ENCODE measurements around the gene ACTR6. TPM values are rescaled to one million over a fixed set of nuclear protein-coding genes. Genes with fewer than 3 reads are reported as not detected.

ACTR6 gene
- total and polyA plus RNA-seq, 9 of the 15 experiments (the other 6 are each of a cell fraction or from before 2014, with no cell fraction given) = 26.1 to 109 (median 70.9) TPM

GRCh38 chr12:100214518-100214917, 13.9 kb downstream of the ACTR6 start:
- no TSS peak for BruUV-seq (replicated peaks)
- no peak overlapping the region for H3K9ac ChIP-seq (ENCODE audit: insufficient read depth in 1 of 2, low read depth in 2 of 2, low read length in 2 of 2)
- no peak overlapping the region for H3K4me2 ChIP-seq (ENCODE audit: insufficient read depth, low read length)
- FAIRE-seq = no peak
- no peak for TF ChIP-seq LCOR (CRISPR knock-in tag; IDR thresholded peaks at IDR 0.05)
- no peak for TF ChIP-seq MLX (CRISPR knock-in tag; conservative IDR thresholded peaks at IDR 0.05)
- TF ChIP-seq CHD1 (IDR thresholded peaks at IDR 0.05; ENCODE audit: low read length) = no peak
- TF ChIP-seq TCF3 (CRISPR knock-in tag; IDR thresholded peaks at IDR 0.05) = no peak
- no peak for TF ChIP-seq ADNP (tag; IDR thresholded peaks at IDR 0.05)
- TF ChIP-seq ZNF785 (CRISPR knock-in tag; IDR thresholded peaks at IDR 0.05) = no peak
- TF ChIP-seq ELF4 (CRISPR knock-in tag; IDR thresholded peaks at IDR 0.05) = no peak
- no peak for TF ChIP-seq RREB1 (CRISPR knock-in tag; IDR thresholded peaks at IDR 0.05)
- no peak for TF ChIP-seq KLF6 (CRISPR knock-in tag; IDR thresholded peaks at IDR 0.05; ENCODE audit: borderline replicate concordance)
- no peak for TF ChIP-seq CBX2 (IDR thresholded peaks at IDR 0.05; ENCODE audit: insufficient read depth, low read length, poor library complexity, severe bottlenecking)
- TF ChIP-seq TBP (optimal IDR thresholded peaks at IDR 0.05; ENCODE audit: low read depth, low read length) = no peak
- no peak overlapping the region for H3K27ac ChIP-seq (ENCODE audit: extremely low read depth, low read depth, low read length)
- no peak overlapping the region for H2AFZ ChIP-seq (ENCODE audit: low read depth, low read length)
- intact Hi-C loops (cut with micrococcal nuclease) (no loop called here), in situ Hi-C loops (cut with MboI) (no loop called here)
- H3K79me2 ChIP-seq (ENCODE audit: control insufficient read depth, insufficient read depth, low read length) = no peaks in the 10 kb centered on the region
- no peak overlapping the region for H3K4me3 ChIP-seq
- no peak for ATAC-seq
- H3K4me1 ChIP-seq (replicated peaks in 1 of 2; ENCODE audit: control insufficient read depth in 2 of 2, insufficient read depth in 2 of 2, low read length in 2 of 2) = no peaks in the 10 kb centered on the region
- no peak for DNase-seq (ENCODE audit: extremely low read depth in 1 of 4, low spot score in 3 of 4)
- CTCF ChIA-PET (ENCODE audit: low intra/inter-chr PET ratio) = no interaction called here
- H3K9me1 ChIP-seq (ENCODE audit: control insufficient read depth, insufficient read depth, low read length) = no peaks in the 10 kb centered on the region
- H3K36me3 ChIP-seq (ENCODE audit: control insufficient read depth, insufficient read depth, low read length) = peaks cover 89% of the 10 kb centered on the region
- no peaks in the 10 kb centered on the region for H3K9me3 ChIP-seq (replicated peaks; ENCODE audit: control insufficient read depth, insufficient read depth, low read depth, low read length)
- POLR2A ChIA-PET = interaction anchor here (0.7 to 1.2 kb wide), 4 partner anchors 9 to 137 kb away, joined by 3 to 4 read pairs (median 3); no protein-coding TSS in a partner anchor
- WGBS (ENCODE audit: insufficient coverage, low coverage, missing lambda C conversion rate) = 94% methylated on average over 2 of the region's 2 CpGs
- no peaks in the 10 kb centered on the region for H4K20me1 ChIP-seq (replicated peaks; ENCODE audit: control insufficient read depth, insufficient read depth, low read length)
- H3K27me3 ChIP-seq (ENCODE audit: control insufficient read depth in 2 of 2, insufficient read depth in 2 of 2, low read length in 2 of 2) = no peaks in the 10 kb centered on the region

All from K562 (cell line).